Gastroesophageal sphincter (tissue), 2 donors: Measurements from ENCODE around the gene NR6A1.

Source experiments
- EP300 ChIP-seq: sonication (generic); formaldehyde crosslinking; IDR thresholded peaks from one replicate; pipeline ENCODE4 v1.6.1; 2017; ENCODE audit warnings: antibody characterized with exemption, mild to moderate bottlenecking
- POLR2AphosphoS5 ChIP-seq: sonication (generic); formaldehyde crosslinking; IDR thresholded peaks from one replicate; pipeline ENCODE4 v1.6.1; 2017; ENCODE audit warnings: antibody characterized with exemption

DNA sequence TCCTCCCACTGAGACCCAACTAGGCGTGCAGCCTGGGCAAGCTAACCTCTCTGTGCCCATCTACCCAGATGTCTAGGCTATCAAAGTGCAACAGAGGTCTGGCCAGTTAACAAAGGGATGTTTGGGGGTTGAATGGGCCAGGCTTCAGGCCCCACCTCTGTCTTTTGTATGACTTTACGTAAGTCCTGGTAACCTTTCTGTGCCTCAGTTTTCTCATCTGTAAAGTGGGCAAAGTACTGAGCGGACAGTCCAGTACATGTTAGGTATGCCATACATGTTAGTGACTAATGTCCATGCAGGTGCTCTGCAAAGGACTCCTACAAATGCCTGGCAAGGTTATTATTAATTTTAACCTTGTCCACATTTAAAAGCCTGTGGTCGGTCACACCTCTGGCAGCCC is 277.9 kb downstream of the NR6A1 start:
- no peak for TF ChIP-seq POLR2AphosphoS5
- TF ChIP-seq EP300: no peak
